Activated naive CD8-positive, alpha-beta T cell treated with anti-CD3 and anti-CD28 coated beads, Interleukin-2, amount 50 U/mL, for 16 hours (primary cell): ENCODE measurements around the gene AATF.

ENCODE experiments used
- DNase-seq: peaks from one replicate; pipeline ENCODE4 v3.0.0-alpha.2; 2020; ENCODE audit warnings: low read depth, low spot score

AATF gene

DNA sequence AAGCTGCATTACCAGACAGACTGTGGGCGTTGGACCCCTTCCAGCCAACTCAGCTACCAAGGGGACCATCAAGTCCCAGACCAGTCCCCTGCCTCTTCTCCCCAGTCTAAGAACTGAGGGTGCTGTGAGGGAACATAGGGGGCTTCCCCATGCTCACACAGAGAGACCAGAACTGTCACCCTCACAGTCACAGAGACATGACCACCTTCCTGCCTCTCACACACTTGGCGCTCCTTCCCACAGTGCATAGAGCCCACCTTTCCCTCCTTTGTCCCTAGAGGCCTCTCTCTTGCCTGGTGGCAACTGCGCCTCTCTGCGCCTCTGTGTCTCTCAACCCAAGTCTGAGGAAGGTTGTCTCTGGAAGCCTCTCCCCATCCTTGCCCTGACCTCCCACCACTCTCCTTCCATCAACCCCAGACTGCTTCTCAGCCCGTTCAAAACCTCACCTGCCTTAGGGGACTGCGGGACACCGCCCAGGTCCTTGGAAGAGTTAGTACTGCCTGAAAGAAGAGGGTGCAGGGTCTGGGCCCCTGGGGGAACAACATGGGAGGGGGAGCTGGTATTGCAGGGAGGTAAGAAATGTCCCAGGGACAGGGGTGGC lies 17.6 kb upstream of the AATF start:
- DNase-seq, result no peak

DNA sequence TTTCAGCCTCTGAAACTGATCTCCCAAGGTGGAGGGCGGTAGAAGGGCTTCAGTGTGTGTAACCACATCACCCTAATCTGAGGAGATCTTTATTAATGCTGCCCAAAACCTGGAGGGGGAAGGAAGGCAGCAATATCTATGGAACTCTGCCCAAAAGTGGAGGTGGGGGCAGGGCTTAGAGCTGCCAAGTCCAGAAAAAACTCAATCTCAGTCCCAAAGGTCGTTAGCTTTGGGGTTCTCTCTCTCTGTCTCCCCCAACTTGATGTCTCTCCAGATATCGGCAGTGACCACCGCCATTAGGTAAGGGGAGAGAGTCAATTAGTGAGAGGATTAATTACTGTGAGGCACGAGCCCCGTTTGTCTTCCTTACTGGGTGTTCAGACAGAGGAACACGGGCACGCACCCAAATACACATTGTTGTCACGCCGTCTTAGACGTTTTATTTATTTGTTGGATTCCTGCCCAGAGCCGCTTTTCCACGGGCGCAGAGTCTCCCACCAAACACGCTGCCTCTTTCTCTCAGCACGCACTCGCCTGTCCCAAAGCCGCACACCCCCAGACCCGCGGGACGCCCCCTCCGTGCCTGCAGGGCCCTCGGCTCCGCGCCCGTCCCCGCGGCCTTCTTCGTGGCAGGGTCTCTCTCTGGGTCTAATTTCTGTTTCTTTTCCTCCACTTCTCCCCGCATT lies 16.9 kb upstream of the AATF start:
- no peak for DNase-seq

DNA sequence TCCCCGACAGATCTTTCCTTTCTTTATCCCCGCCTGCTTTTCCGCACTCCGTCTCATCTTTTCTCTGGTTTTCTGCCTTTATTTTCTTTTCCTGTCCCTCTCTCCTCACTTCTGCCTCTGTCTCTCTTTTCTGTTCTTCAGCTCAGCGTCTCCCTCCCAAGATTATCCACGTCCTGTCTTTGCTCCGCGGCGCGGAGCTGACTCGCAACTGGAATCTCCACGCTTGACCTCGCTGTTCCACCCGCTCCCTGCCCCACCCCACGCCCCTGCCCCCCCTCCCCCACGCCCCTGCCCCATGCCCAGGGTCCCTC lies 16.4 kb upstream of the AATF start:
- no peak for DNase-seq

DNA sequence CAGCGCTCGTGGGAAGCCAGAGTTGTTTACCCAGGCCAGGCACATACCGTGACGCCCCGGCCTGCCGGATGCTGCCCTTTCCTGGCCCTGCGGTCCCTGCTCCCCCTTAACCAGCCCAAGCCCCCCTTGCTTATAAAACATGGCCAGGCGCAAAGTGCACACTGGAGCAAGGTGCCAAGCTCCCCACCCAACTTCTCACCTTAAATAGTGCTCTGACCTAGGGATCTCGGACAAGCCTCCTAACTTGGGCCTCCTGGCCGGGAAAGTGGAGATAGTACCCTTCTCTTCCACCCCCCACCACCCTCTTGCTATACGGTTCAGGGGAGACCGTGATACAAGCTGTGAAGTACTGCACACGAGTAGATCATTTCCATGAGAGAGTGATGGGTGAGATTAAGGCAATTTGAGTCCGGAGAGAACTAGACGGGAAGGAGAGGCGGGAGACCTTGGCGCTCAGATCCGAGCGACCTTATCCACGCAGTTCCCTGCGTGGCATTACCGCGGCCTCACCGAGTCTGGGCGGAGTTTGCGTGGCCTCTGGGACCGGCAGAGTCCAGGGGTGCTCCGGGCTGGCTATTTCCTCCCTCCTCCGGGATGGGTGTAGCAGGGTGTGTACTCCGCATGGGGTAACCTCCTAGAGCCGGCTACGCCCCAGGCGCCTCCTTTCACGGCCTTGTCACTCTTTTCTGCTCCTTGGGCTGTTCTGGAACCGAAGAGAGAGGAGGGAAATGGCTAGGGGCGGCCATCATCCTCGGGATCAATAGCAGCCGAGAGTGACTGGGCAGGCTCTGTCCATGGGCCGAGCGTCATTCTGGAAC lies 15.9 kb upstream of the AATF start:
- no peak for DNase-seq

DNA sequence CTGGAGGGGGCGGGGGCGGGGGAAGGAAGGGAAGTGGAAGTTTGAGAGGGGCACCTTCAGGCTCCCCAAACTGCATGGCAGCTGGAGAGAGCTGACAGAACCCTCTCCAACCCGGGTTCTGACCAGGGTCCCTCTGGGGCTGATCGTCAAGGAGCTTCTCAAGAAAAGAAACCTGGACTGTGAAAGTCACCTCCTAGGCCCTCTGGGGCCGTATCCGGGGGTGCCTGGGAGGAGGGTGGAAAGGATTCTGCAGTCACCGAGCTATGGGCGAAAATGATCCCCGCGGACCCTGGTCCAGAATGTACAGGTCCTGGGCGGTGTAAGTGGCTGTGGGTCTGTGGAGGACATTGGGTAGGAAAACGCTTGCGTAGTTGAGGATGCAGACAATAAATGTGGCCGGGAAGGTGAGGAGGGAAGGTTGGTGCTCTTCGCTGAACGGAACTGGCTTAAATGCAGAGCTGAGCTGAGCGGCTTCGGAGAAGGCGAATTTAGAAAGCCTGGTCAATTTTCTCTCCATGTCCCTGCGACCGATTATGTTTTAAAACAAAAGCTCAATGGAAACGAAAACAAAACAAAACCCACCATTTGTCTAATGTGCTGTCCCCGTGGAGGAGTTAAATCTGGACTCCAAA lies 15.1 kb upstream of the AATF start:
- DNase-seq, result no peak

DNA sequence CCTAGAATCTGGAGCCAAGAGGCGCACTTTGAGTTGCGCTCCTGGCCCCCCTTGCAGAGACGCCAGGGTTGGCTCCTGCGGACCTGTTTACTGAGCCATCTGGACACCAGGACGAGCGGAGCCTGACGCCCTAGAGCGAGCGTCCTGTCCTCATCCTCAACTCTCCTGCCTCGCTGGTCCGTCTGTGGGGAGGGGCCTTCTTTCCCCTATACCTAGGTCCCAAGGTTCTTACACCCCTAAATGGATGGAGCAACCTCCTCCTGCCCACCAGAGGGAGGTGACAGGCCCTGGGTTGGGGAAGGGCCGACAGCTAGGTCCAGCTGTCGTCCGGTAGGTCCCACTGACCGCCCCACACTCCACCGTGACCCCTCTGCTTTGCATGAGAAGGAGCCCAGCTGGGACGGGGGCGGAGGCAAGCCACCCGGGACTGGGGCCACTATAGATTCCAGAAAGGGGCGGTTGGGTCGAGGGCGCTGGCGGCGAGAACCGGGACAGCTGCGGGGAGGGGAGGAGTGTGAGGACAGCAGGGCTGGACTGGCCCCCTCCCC lies 14.5 kb upstream of the AATF start:
- DNase-seq, result no peak

DNA sequence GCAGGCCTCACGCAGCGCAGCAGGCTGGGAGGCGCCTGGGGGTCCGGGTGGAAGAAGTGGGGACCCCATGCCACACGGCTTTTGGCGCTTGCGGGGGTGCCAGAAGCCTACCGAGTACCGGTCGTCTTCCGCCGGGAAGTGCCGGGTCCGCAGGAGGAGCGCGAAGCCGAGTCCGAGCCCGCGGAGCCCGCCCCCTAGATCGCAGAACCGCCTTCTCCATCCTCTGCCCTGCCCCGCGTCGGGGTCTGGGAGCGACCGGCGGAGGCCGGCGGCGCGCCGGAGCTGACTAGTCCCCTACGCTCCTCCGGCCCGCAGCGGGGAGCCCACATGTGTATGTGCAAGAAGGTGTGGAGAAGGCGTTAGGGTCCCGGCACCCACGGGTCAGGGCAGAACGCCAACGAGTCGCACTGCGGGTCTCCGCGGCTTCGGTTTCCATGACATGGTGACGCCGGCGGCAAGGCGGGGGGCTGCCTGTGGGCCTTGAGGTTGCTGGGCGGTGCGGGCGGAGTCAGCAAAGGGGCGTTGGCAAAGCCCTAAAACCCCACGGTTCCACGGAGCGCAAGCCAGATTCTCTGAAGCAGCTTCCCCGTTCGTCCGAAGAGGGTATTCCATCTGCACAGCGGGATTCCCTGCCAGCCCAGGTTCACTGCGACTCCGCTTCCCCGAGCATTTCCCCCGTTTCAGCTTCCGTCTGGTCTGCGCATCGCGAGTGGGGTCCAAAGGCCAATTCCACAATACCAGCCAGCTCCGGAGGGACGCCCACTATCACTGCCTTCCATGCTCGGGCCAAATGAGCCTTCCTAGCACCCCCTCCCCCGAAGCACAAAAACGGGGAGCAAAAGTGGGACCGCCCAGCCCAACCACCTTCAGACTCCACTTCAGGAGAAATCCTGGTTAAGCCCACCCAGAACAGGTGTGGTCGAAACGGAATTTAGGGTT lies 13.8 kb upstream of the AATF start:
- no peak for DNase-seq

DNA sequence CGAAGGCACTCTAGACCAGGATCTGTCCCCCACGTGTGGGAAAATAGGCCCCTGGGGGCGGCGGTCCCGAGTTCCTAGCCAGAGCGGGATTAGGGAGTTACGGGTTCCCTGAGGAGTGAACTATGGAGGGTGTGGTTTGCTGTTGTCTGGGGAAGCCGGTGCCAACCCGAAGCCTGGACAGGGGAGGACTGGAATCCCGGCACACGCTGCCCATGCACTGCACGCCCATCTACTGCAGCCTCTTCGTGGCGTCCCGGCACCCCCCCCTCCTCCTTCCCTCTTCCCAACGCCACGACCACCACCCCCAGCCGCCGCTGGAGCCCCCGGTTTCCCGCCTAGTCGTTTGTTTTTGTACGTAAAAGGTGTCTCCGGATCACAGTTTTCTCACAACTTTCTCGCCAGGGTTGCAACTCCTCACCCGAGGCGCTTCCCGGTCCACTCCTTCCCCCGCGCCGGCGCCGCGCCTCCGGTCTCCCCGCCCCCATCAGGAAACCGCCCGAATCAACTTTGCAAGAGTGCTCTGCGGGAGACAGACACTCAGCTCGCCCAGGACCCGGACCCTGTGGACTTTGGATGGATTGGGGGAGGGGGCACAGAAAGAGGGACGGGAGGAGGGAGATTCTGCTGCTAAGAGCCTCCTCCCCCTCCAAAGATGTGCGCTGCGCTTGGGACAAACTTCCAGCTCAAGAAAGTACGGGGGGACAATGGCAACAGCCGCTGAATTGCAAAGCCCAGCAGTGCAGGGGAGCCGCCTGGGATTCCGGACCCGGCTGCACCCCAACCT lies 12.9 kb upstream of the AATF start:
- DNase-seq, result no peak

DNA sequence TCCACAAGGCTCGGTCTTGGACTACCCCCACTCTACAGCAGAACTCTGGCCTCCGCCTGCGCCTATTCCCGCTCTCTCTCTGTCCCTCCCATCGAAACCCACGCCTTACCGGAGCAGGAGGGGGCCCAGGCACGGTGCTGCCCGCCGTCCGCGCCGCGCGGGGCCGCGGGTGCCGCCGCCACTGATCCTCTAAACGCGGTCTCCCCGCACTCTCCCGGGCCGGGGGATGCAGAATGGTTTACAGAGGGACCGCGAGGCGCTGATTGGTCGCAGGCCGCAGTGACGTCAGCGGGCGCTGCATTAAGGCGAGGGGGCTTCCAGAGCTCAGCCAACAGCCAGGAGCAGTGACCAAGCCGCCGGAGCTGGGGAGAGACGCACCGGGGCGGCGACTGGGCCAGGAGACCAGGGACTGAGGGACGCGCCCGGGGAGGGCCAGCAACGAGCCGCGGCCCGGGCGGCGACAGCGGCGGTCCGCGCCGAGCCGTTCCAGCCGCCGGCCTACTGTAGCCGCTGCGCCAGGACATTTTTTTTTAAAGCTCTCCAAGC lies 12.2 kb upstream of the AATF start:
- no peak for DNase-seq

DNA sequence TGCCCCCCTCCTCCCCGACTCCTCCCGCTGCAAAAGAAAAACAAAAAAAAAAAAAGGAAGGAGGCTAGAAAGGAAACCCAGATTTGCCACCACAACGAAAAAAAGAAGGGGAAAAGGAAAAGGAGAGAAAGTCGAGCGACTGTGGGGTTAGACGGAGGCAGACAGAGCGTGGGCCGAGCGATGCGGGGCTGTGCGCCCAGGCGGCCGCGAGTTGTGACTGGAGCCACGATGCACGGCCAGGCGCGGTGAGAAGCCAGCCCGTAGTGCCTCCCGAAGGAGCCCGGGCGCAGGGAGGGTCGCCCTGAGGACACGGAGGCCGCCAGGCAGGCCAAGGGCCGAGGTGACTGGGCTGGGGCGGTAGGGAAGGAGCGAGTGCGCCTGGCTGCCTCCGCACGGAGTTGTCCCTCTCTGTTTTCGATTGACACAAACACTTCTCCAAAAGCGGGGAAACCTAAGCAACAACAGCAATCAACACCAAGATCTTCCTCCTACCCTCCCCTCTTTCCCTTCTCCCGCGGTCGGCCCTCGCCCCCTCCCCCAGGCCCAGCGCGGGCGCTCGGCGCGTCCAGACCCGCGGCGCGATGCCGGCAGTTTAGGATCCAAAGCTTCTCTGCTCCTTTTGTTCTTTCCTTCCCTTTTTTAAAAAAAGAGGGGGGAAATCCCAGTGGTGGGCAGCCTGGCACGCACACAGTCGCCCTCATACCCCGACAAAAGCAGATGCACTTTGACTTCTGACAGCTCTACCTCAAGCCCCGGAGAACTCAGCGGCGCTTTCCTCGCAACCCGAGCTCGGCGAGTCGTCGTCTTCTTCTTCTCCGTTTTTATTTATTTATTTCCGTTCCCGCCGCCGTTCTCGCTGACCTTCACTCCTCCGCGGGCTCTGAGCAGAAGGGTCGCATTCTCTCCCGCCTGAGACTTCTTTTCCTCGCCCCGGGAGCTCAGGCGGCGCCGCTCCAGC lies 11.5 kb upstream of the AATF start, which contains the start of gene LHX1:
TSS of gene LHX1 (plus strand) at position 475 of the 958 bp plus-strand sequence. CDS start 723 bp downstream, outside the sequence.
- no peak for DNase-seq

DNA sequence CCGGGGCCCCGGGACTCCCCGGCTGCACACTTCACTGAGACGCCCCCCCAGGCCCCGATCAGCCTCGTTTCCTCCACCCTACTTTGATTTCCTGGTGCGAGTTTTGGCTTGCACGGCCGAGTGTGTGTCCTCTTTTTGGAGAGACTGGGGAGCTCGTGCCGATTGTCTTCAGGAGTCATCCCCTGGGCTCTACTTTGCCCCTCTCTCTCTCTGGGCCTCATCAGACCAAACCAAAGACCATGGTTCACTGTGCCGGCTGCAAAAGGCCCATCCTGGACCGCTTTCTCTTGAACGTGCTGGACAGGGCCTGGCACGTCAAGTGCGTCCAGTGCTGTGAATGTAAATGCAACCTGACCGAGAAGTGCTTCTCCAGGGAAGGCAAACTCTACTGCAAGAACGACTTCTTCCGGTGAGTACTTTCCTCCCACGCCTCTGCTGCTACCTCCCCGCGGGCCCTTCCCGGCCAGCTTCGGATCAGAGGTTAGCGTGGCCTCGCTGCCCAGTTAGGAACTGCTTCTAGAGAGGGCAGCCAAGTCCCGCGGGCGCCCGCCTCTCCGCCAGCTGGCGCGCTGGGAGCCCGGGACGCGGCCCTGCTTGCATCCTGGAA lies 10.7 kb upstream of the AATF start:
- no peak for DNase-seq

DNA sequence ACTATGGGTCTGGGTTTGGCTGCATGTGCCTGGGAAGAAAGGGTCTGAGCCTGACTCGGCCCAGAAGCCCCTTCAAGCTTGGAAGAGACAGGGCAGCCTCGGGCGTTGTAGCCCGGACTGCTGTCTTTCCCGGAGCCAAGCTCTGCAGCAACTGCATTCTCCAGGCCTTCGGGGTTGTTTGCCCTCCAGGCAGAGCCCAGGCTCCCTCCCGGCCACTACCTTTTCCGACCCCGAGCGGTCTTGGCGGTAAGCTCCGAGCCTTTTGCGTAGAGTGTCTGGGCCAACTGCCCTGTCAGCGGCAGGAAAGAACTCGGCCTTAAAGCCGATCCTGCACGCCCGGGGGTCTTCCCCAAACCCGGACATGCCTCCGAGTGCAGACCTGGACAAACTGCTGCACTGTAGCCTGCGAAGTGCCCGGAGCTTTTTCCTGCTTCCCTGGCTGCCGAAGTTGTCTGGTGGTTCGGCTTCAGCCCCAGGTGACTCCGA lies 10.1 kb upstream of the AATF start:
- no peak for DNase-seq

DNA sequence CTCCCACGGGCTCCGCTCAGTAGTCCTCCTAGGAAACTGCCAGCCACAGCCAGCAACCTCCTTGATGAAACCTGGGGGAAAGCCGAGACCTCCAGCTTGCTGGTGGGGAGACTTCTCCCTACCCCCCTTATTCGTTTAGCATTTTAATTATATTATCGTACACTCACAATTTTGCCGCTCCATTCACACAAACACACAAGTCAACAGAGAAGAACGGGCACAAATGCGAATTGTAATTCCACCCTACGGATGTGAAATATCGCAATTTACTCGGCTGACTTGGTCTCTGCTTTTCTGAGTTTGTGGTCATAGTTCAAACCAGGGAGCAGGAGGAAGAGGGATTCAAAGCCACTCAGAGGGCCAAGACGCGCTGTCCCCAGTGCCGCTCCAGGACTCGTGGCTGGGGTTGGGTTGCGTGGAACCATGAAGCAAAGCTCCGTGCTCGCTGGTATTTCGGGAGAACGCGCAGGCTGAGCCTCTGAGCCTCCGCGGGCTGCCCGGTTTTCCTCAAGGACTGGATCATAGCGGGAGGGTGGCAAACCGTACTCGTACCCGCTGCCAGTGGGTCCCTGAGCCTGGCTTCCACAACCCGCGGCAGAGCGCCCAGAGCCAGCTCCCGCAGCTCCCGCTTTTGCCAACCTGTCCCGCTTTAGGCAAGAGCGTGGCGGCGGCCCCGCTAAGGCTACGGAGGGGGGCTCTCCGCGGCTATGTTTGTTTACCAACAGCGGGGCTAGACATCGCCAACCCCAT lies 9.5 kb upstream of the AATF start:
- no peak for DNase-seq

DNA sequence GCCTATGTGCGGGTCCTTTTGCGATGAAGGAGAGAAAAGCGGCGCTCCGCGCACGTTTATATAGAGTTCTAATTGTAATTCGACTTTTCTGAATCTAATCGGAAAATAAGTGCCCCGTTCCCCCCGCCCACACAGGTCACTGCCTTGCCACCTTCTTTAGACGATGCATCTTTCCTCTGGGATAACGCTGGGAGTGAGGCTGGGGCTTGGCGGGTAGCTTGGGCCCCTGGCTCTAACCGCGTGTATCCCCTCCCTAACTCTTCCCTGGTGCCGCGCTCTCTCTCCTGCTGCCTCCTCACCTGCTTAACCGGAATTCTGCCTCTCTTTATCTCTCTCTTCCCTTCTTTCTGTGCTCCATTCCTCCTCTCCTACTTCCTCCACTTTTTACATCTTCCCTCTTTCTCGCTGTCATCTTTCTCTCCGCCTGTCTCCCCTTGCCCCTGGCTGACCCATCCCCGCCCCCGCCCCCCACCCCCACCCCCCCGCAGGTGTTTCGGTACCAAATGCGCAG lies 8.9 kb upstream of the AATF start:
- no peak for DNase-seq

DNA sequence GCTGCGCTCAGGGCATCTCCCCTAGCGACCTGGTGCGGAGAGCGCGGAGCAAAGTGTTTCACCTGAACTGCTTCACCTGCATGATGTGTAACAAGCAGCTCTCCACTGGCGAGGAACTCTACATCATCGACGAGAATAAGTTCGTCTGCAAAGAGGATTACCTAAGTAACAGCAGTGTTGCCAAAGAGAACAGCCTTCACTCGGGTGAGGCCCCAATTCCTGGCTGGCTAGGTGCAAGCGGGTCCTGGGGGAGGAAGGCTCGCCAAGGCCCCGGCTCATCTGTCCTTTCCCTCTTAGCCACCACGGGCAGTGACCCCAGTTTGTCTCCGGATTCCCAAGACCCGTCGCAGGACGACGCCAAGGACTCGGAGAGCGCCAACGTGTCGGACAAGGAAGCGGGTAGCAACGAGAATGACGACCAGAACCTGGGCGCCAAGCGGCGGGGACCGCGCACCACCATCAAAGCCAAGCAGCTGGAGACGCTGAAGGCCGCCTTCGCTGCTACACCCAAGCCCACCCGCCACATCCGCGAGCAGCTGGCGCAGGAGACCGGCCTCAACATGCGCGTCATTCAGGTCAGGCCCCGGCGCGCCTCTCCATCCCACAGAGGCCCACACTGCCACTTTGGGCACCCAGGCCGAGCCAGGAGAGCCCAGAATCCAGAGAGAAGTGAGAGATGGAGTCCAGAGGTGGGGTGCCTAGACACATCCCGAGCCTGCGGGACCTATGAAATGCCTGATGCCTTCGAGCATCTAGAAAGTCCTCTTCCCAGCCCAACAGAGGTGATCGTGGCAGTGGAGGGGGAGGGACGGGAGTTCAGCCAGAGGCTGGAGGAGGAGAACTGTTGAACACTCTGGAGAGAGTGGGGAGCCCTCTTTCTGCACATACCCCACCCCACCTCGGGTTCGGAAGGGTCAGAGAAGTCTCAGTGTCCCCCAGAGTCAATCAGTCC lies 8.2 kb upstream of the AATF start:
- no peak for DNase-seq
